Measurements from ENCODE around the gene PARN.
A peak's percentile ranks its signal among the peaks of the same experiment; 100 is the strongest.

The PARN gene

DNA sequence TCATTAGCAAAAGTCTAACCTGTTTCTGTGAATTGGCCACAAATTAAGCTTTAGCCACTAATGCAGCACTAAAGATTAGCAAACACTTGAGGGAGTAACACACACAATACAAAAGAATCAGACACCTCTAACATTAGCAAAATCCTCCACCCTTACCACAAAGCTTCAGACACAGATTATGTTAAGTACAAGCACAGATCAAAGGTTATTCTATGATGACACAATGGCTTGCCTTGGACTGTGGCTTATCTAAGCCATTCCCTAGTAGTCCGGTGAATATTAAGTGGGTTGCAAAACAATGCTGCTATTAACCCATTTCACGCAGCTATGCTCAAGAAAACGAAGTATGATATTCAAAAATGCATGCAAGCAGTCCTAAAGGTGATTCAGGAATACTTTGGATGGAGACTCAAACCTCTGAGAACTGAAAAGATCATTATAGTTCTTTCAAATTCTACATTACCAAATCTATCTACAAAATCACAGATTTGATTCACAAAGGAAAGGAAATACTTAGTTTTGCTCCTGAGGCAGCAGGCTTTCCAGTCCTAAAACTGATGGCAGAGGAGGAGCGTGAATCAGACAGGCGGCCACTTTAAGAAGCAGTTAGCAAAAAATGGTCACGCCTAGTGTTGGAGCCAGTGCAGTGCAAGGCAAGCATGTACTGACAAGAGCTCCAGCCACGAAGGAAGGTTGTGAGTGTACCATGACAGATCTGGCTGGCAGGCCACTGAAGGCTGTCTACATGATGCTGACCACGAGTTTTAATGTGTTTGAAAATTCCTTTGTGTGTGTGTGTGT is 67.2 kb downstream of the PARN start:
- no peak overlapping the region for H3K4me3 ChIP-seq (replicated peaks; ENCODE audit: low read depth, low read length)
- DNase-seq (ENCODE audit: low read depth), result peak; percentile 38
- TF ChIP-seq, protein P1, sequence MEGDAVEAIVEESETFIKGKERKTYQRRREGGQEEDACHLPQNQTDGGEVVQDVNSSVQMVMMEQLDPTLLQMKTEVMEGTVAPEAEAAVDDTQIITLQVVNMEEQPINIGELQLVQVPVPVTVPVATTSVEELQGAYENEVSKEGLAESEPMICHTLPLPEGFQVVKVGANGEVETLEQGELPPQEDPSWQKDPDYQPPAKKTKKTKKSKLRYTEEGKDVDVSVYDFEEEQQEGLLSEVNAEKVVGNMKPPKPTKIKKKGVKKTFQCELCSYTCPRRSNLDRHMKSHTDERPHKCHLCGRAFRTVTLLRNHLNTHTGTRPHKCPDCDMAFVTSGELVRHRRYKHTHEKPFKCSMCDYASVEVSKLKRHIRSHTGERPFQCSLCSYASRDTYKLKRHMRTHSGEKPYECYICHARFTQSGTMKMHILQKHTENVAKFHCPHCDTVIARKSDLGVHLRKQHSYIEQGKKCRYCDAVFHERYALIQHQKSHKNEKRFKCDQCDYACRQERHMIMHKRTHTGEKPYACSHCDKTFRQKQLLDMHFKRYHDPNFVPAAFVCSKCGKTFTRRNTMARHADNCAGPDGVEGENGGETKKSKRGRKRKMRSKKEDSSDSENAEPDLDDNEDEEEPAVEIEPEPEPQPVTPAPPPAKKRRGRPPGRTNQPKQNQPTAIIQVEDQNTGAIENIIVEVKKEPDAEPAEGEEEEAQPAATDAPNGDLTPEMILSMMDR (IDR thresholded peaks at IDR 0.05; ENCODE audit: low read length, missing control alignments), result peak; percentile 14

DNA sequence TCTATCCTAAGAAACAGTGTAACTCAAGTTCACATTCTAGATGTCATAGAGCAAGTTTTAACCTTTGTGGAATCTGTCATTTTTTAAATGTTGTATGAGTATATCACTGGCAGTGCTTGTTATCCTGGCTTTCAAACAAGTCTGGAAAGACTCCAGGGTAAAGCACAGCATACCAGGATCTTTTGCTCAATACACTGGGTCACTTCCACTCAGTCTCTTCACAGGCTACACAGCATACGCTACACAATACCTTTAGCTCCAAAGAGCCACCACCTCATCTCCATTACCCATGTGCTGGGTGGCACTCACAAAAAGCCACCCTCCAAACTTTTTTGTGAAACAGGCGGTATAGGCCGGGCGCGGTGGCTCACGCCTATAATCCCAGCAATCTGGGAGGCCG is 69.5 kb downstream of the PARN start:
- H3K4me3 ChIP-seq (replicated peaks; ENCODE audit: low read depth, low read length), result no peak overlapping the region
- peak; percentile 46 for DNase-seq (ENCODE audit: low read depth)
- TF ChIP-seq, protein P1 (IDR thresholded peaks at IDR 0.05; ENCODE audit: low read length, missing control alignments), result no peak

DNA sequence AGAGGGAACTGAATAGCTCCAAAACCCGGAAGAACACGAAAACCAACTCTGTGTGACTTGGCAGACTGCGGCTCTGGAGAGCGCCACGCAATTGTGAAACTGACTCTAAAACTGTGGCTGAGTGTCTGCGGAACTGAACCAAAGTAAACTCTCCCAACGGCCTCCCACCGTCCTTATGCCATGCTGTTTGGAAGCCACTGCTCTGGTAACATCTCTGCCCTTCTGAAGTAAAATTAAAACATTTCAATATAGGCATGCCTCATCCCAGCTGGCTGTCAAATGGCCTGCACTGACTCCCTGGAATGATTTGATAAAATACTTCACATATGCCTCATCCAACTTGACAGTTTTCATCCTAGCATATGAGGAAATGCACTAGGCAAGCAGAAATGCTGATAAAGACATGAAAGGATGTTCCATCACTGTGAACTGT is 70.2 kb downstream of the PARN start:
- H3K4me3 ChIP-seq (replicated peaks; ENCODE audit: low read depth, low read length), result no peak overlapping the region
- TF ChIP-seq, protein P1 (IDR thresholded peaks at IDR 0.05; ENCODE audit: low read length, missing control alignments), result no peak
- peak; percentile 42 for DNase-seq (ENCODE audit: low read depth)

DNA sequence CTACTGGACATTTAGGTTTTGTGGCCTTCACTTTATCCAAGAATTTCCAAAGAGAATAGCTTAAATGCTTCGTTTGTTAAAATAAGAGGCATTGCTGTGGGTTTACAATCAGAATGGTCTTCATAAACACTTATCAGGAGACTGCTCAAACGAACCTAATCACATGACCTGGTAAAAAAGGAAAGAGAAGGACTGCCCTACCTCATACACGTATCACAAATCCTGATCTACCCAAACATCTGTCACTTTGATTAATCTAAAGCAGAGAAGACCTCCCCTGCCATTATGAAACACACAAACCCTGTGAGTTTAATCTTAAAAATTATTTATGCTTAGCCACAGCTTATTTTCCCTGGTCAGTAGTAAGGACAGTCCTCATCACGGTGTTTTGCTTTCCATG is 76.6 kb downstream of the PARN start:
- no peak for DNase-seq (ENCODE audit: low read depth)
- H3K4me3 ChIP-seq (replicated peaks; ENCODE audit: low read depth, low read length), result no peak overlapping the region
- TF ChIP-seq, protein P1 (IDR thresholded peaks at IDR 0.05; ENCODE audit: low read length, missing control alignments), result no peak

DNA sequence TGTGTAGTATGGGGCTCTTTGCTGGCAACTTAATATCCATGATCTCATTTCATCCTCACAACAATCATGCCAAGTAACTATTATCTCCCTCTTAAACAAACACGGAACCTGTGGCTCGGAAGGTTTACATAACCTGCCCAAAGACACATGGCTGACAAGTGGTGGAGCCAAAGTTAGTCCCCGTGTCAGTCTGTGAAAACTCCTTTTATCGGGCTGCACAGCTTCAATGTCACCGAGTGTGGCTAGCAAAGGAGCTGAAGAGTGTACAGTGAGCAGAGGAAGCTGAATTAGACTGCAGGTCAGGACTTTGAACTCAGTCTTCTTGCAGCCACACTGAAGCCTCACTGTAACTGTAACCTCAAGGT is 80.3 kb downstream of the PARN start:
- H3K4me3 ChIP-seq (replicated peaks; ENCODE audit: low read depth, low read length), result no peak overlapping the region
- DNase-seq (ENCODE audit: low read depth), result no peak
- TF ChIP-seq, protein P1 (IDR thresholded peaks at IDR 0.05; ENCODE audit: low read length, missing control alignments), result no peak

DNA sequence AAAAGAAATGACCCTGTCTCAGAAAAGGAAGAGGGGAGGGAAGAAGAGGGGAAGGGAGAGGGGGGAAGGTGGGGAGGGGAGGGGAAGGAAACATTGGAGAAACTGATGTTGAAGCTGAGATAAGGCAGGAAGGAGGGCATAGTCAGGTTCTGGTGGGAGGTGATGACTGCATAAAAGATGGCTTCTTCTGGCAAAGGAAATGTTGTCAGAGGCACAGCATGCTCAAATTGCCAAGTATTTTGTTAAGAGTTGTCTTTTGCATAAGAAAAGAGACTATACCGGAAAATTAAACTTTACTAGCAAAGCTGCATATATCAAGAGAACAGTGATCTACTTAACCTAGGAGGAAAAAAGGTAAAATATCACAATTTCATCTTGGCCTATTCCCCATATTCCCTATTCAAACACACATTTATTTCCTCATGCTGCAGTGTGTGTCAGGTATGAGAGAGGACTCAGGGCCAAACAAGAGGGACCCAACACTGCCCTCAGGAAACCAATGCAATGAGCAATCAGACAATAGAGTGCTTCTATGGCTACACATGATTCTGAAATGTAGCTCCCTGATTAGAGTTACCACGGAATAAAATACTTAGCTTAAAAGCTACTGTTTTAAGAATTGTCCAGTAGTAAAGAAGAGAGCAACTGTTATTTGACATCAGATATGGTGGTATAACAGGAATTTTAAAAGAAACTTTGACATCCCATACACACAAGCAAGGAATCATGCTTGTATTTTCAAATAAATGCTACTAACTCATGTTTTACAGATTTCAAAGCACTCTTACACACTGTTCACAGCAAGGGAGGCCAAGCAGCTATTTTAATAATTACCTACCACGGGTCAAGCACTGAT is 80.9 kb downstream of the PARN start:
- no peak overlapping the region for H3K4me3 ChIP-seq (replicated peaks; ENCODE audit: low read depth, low read length)
- TF ChIP-seq, protein P1 (IDR thresholded peaks at IDR 0.05; ENCODE audit: low read length, missing control alignments), result no peak
- no peak for DNase-seq (ENCODE audit: low read depth)
